HG03066 (cell line): ENCODE measurements around the gene TNFRSF1A.
A peak's percentile ranks its signal among the peaks of the same experiment; 100 is the strongest.

Source experiments
- ATAC-seq: cut with Tn5 transposase; IDR thresholded peaks from one replicate; pipeline ENCODE4 v1.9.1; 2021; ENCODE audit warnings: low read depth; ENCODE audit not compliant: unreplicated experiment

TNFRSF1A gene

DNA sequence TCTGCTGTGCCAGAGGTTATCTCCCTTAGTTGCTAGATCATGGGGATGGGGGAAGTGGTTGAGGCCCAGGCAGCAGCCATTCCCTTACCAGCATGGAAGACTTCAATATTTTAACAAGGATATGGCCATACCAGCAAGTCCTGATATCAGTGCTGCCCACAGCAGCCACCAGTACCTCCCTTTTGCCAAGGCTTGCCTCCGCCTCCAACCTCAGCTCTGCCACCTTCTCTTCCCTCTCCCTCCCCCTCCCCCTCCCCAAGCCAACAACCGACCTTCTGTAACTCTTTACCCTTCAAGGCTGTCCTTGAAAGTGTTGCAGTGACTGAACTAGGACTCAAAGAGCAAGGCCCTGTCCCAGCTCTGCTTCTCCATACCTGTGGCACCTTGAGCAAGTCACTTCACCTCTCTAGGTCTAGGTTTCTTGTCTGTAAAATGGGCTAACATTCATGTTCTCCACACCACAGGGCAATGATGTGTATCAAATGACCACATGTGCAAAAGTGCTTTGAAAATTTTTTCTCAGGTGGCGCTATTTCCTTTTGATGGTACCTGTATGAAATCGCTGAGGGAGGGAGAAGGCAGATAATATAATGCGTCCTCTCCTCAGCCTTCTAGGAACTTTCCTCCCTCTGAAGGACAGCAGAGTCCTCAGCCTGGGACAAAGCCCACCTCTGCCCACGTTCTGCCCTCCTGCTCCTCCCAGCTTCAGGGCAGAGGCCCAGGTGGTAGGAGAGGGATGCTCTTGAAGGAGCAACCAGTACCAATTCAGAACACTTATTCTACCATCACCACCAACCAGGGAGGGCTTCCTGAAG lies 16.7 kb downstream of the TNFRSF1A start:
- ATAC-seq: no peak

DNA sequence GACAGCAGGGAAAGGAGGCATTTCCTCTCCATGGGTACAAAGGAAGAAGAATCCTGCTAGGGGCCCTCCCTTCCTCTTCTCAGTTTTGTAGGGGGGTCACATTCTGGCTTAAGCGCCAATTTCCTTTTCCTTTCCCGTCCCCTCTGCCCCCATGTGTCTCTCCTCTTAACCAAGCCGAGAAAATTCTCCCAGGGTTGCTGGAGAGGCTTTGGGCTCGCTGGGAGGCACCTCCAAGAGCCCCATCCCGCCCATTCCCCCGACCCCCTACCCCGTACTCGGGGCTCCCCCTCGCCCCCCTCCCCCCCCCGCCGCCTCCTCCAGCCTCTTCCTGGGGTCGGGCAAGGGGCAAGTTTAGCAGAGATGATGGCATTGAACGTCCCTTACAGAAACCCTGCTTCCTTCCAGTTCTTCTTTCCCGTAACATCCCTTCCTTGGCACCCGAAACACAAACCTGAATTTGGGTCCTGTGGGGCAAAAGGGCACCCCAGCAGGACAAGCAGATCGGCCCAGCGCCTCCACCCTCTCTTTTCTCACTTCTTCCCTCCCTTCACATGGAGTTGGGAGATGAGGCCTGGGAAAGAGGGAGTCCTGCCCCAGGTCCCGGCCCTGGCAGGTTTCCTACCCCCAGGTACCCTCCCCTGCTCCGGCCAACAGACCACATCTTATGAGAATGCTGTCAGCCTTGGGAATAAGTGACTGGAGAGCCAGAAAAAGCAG lies 17.7 kb downstream of the TNFRSF1A start:
- no peak for ATAC-seq

DNA sequence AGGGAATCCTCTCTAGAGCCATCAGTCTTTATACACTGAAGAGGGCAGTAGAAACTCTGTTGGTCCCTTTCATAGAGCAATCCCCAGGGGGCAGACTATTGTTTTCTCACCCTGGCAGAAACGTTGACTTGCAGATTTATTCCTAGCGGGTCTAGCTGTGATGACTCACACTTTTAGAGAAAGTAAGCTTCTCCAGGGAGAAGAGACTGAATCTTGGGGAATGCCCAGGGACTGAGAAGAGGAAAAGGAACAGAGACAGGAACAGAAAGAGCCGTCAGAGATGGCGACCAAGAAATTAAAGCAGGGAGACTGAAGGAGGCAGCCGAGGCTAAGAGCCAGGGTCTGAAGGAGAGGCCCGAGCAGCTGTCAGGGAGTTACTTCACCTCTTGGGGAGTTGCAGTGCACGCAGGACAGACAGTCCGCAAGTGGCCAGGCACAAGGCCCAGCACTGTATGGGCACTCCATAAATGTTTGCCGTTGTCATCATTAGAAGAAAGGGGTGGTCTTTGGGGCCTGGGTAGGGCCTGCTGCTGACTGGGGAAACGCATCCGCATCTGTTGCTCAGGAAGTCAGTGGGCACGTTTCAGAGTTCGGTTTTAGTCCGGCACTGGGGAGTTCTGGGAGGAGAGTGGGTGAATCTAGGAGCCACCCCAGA lies 18.4 kb downstream of the TNFRSF1A start:
- ATAC-seq: peak; percentile 78

DNA sequence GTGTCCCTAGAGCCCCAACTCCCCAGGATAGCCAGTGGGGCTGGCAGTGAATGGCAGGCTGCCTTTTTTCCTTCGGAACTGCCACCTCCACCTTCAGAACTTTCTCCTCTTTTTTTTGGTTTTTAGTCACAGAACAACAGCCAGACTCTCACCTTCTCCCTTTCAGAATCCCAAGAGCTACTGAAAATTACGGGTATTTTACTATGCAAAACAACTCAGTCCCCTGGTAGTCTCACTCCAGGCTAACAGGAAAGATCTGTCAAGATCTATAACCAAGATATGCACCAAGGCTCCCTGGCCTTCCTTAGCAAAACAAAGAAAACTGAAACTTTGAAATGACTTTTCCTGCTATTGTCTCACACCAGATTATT lies 18.9 kb downstream of the TNFRSF1A start:
- no peak for ATAC-seq

DNA sequence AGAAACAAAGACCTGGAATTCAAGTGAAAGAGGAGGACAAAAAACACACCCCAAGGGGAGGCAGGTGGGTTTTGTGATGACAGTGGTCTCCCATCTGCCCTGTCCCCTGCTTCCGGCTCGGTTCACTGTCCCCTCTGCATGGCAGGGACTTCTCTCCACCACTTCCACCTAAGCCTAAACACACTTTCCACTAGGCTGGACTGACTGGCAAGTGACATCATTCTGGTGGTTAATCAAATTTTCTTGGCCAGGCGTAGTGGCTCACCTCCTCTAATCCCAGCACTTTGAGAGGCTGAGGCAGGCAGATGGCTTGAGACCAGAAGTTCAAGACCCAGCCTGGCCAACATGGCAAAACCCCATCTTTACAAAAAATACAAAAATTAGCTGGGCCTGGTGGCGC lies 19.5 kb downstream of the TNFRSF1A start:
- no peak for ATAC-seq

DNA sequence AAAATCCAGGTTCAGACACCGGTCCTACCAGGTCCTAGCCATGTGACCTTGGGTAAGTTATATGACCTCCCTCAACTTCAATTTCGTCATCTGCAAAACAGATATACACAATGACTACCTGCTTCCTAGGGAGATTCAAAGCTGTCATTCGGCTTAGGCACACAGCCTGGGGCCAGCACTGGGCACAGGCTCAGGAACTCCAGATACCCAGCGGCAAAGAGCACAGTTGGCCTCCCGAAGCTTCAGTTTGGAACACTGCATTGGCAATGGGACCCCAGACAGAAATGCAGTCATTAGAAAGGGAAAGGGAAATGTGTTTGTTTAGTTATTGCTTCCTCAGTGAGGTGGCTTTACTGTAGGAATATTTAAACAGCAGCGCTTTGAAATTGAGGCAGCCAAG lies 20.0 kb downstream of the TNFRSF1A start:
- ATAC-seq: no peak

DNA sequence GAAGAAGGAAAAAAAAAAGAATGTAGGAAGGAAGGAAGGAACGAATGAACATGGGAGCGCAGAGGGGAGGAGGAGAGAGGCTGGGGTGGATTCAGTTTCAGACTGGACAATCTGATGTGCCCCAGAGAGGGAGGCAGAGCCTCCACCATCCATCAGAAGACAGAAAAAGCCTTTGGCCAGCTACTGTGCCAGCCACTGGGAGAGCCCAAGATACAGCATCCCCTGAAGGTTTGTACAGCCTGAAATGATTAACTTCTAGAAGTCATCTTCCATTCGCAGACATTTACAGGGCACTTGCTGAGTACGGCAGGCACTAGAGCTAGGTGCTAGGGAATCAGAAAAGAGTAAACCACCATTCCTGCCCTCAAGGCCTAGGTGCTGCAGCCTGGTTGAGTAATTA lies 22.4 kb downstream of the TNFRSF1A start:
- no peak for ATAC-seq

DNA sequence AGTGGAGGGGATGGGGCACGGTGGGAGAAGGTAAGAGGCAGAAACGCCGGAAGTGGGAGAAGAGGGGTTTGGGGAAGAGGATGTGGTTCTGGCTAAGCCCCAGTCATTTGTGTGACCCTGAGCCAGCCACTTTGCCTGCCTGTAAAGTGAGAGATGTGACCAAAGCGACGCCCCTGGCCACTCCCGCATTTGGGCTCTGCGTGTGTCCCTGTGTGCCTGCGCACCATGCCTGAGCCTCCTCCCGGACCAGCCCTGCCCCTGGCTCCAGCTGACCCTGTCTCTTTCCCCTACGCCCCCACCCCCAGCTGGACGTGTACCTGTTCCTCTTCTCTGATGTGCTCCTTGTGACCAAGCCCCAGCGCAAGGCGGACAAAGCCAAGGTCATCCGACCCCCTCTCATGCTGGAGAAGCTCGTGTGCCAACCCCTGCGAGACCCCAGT lies 23.4 kb downstream of the TNFRSF1A start:
- ATAC-seq: no peak

DNA sequence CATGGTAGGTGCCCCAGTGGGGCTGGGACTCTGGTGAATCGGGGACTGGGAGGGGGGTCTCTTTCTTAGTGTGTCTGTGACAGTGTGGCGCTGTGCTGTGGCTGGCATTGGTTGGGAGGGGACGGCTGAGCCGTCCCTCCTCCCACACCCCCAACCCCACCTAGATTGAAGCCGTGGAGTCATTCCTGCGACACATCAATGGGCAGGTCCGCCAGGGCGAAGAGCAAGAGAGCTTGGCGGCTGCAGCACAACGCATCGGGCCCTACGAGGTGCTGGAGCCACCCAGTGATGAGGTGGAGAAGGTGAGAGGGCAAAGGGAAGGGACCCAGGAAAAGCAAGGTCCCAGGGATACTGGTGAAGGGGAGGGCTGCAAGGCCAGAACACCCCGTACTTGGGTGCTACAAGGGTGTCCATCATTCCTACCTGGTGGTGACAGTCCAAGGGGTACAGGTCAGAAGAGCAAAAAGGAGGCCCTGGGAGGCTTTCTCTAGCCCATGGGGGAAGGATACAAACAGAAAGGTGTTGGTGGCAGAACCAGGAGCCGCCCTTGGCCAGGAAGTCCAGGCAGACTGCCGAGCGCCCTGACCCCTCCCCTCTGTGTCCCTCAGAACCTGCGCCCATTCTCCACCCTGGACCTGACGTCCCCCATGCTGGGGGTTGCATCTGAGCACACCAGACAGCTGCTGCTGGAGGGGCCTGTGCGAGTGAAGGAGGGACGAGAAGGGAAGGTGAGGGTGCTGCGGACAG lies 24.0 kb downstream of the TNFRSF1A start:
- ATAC-seq: no peak

DNA sequence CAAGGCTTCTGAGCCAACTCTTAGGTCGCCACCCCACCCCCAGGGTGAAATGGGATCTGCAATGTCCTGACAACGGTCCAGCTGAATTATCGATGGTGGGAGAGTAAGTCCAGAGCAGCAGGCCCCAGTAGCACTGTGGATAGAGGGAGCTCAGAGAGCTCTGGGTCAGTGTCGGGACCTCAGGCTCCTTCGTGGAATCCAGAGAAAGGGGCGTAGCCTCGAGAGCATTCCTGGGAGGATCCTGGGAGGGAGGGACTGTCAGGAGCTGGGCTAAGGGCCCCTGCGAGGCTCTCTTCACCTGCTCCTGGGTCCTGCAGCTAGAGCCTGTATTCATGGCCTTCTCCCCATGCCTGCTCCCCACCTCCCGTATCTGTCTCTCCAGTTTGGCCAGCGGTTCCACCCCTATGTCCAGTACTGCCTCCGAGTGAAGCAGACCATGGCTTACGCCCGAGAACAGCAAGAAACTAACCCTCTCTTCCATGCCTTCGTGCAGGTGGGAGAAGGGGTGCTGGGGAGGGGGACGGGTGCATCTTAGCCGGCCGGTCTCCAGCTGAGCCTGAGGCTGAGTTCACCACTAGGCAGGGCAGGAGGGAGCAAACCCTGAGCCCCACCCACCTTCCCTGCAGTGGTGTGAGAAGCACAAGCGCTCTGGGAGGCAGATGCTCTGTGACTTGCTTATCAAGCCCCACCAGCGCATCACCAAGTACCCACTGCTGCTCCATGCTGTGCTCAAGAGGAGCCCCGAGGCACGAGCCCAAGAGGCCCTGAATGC lies 24.8 kb downstream of the TNFRSF1A start:
- ATAC-seq: no peak

DNA sequence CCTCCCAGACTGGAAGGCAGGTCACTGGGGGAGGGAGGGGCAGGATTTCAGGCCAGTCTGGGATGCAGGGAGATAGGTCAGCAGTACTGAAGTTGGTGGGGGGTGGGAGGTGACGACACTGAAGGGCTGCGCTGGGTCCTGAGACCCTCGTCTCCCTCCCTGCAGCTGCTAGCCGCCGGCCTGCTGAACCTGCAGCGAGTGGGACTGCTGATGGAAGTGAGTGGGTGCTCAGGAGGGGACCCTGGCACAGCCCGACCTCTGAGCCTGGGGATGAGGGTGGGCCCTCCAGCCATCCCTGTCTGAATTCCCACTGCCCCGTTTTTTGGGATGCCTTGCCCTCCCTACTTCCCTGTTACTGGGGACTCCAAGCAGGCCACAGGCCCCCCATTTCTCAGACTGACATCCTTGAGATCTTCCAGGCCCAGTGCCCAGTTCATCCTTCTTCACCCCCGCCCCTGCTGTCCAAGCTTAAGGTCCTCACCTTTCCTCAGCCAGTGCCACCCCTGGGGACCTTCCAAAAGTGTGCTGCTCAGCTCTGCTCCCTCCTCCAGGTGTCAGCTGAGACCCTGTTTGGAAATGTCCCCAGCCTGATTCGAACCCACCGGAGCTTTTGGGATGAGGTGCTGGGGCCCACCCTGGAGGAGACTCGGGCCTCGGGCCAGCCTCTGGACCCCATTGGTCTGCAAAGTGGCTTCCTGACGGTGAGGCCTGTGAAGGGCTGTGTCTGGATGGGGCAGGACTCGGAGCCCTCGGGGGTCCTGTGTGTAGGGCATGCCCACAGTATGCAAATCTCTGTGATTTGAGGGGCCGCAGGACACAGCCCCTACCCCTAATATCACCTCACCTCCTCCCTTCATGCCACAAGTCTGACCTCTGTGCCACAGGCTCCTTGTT lies 25.9 kb downstream of the TNFRSF1A start:
- ATAC-seq: no peak

DNA sequence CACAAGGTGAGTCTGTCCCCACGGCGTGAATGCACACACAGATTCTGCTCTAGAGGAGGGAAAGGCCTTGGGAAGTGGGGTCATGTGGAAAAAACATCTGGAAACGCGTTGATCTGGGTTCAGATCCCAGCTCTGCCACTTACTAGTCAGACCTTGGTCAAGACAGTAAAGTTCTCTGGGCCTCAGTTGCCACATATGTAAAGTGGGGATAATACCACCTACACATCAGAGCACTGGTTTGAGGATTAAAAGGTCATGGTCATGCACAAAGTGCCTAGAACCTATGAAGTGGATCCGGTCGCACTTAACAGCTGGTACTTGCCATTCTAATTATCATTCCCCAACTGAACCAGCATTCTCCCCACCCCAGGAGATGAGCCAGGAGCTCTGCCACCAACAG lies 26.7 kb downstream of the TNFRSF1A start:
- ATAC-seq: no peak

DNA sequence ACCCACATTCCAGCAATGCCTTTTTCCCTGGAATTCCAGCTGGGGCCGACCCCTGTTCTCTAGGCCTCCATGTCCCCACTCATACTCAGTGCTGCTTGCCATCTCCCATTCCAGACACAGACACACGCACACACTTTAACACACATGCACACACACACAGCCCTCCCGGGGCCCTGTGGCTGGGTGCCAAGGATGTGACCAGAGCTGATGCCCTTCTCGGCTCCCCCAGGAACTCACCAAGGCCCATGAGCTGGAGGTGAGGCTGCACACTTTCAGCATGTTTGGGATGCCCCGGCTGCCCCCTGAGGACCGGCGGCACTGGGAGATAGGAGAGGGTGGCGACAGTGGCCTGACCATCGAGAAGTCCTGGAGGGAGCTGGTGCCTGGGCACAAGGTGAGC lies 27.1 kb downstream of the TNFRSF1A start:
- no peak for ATAC-seq

DNA sequence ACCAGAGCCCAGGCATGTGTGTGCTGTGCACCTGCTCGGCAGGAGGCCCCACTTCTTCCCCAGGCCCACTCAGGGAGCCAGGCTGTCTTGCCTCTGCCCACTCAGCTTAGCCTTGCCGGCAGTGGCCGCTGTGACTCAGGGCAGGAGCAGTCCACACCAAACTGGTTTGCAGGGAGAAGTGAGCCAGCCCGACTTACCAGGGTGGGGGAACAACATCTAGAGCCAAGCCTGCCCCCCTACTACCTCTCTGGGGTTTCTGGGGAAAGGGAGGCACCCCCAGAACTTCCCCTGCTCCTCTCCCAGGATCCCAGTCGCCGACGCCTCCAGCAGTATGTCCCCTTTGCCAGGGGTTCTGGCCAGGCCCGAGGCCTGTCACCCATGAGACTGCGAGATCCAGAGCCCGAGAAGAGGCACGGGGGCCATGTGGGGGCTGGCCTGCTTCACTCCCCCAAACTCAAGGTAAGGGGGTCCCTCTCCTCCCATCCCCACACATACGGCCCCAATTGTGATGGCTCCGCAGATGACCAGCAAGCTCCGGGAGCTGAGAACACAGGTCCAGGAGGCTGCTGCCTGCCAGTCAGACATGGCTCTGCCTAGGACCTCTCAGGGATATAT lies 28.4 kb downstream of the TNFRSF1A start:
- no peak for ATAC-seq

DNA sequence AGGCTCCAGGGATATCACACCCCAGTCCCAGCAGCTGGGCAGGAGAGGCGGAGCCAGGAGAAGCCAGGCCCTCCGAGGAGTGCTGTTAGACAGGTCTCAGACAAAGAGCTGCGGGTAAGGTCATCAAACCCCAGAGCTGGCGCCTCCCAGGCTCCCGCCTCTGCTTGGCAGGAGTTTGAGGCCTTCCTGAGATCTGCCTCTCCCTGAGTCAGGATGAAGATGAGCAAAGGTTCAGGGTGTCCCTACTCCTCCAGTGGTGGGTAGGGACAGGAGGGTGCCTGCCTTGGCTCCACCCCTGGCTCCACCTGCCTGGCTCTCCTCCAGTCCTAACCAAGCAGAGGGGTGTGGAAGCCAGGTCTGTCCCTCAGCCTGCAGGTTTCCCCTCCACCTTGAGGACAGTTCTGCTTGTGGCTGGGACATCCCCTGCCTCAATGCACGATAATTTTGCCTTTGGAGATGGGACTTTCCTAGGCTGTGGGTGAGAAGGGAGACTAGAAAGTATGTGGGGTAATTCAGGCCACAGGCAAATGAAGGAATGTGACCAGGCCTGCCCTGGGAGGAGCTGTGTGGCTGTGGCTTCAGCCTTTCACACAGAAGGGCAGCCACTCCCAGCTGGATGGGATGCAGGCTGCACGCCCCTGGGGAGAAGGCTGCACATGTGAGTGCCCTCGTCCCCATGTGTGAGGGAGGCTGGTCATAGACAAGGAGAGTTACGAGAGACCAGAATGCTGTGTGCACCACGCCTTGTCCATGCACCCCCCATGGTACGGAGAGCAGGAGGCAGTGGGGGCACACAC lies 29.1 kb downstream of the TNFRSF1A start:
- peak; percentile 62 for ATAC-seq

DNA sequence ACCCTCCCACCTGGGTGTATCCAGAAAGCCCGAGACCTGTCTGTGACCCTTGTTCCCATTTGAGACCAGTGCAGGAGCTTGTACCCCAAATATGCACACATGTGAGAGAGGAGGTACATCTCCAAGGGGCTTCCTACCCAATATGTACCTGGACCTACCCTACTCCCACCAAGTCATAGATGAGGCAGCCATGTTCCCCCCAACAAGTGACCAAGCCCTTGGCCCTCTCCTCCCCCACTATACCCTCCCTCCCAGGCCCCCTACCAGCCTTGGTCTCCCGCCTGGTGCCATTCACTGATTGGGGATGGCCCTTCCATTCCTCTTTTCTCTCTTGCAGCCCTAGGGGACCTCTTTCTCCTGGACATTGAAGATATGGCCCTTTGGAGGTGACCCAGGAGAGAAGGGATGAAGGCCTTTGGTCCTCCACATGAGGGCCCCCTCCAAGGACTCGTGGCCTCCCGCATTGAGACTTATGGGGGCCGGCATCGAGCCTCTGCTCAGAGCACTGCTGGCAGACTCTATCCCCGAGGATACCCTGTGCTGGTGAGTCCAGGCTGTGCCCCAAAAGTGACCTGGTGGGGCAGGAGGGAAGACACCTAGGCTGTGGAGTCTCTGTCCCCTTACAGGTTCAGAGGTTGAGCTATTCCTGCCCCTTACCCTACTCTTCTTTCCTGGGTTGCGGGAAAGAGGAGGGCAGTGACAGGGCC lies 29.9 kb downstream of the TNFRSF1A start:
- ATAC-seq: no peak
